Bronchial epithelial cell (primary cell): ENCODE results near the gene GRK5. TPM values are rescaled to one million over a fixed set of nuclear protein-coding genes. Genes with fewer than 3 reads are reported as not detected.
"Not testable (repeated sequence)": the region's sequence is repeated elsewhere in the genome, so short reads cannot be mapped to it uniquely, and the experiment has no call there.

Experiments used
- DNase-seq: peaks from one replicate; pipeline ENCODE4 v3.0.0-alpha.2; 2010; ENCODE audit warnings: low read depth
- FAIRE-seq: peaks from 2 replicates; lab custom pipeline; 2011; peaks lifted over from hg19 to GRCh38; lab: Jason Lieb, UNC
- H3K27me3 ChIP-seq: 2 replicates; pipeline ENCODE4 v1.5.1; 2011; ENCODE audit warnings: low read length; ENCODE audit not compliant: control insufficient read depth, insufficient read depth
- H3K36me3 ChIP-seq: 2 replicates; pipeline ENCODE4 v1.5.1; 2011; ENCODE audit warnings: low read length; ENCODE audit not compliant: control insufficient read depth, insufficient read depth
- H3K4me3 ChIP-seq: 2 replicates; pipeline ENCODE4 v1.5.1; 2011; ENCODE audit warnings: mild to moderate bottlenecking, low read depth, low read length, control low read depth
- total RNA-seq: library from RNA; depleted of rRNA; stranded (reverse); fragments of >200 nt; gene quantifications from 2 replicates; pipeline ENCODE4 v1.2.1, GENCODE V29; 2014
- TF ChIP-seq, protein P1 (sequence below): IDR thresholded peaks from 2 replicates; pipeline ENCODE4 v1.5.1; 2011; ENCODE audit warnings: mild to moderate bottlenecking, moderate library complexity, low read length, control low read depth, inconsistent platforms; ENCODE audit not compliant: insufficient read depth, severe bottlenecking

GRK5 gene
- total RNA-seq, 1 donor from 2014 or later: 2.4 TPM

GRCh38 chr10:119238577-119238976, 31.2 kb downstream of the GRK5 start:
- DNase-seq: no peak
- H3K27me3 ChIP-seq: no peaks in the 10 kb centered on the region
- no peak overlapping the region for H3K4me3 ChIP-seq
- TF ChIP-seq, protein P1, sequence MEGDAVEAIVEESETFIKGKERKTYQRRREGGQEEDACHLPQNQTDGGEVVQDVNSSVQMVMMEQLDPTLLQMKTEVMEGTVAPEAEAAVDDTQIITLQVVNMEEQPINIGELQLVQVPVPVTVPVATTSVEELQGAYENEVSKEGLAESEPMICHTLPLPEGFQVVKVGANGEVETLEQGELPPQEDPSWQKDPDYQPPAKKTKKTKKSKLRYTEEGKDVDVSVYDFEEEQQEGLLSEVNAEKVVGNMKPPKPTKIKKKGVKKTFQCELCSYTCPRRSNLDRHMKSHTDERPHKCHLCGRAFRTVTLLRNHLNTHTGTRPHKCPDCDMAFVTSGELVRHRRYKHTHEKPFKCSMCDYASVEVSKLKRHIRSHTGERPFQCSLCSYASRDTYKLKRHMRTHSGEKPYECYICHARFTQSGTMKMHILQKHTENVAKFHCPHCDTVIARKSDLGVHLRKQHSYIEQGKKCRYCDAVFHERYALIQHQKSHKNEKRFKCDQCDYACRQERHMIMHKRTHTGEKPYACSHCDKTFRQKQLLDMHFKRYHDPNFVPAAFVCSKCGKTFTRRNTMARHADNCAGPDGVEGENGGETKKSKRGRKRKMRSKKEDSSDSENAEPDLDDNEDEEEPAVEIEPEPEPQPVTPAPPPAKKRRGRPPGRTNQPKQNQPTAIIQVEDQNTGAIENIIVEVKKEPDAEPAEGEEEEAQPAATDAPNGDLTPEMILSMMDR: no peak
- H3K36me3 ChIP-seq: no peaks in the 10 kb centered on the region
- no peak for FAIRE-seq

DNA sequence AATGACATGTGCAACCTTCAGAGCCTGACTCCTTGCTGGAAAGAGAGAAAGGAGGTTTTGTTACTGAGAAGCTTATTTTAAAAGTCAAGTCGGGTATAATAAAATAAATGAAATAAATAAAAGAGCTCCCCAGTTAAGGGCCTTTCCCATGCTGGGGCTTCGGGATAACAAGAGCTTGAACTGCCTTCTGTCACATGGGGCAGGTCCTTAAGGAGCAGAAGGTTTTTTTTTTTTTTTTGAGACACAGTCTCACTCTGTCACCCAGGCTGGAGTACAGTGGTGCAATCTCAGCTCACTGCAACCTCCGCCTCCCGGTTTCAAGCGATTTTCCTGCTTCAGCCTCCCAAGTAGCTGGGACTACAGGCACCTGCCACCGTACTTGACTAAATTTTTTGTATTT, 31.6 kb downstream of the GRK5 start:
- not testable (repeated sequence) for H3K27me3 ChIP-seq, H3K36me3 ChIP-seq, DNase-seq, H3K4me3 ChIP-seq, FAIRE-seq

DNA sequence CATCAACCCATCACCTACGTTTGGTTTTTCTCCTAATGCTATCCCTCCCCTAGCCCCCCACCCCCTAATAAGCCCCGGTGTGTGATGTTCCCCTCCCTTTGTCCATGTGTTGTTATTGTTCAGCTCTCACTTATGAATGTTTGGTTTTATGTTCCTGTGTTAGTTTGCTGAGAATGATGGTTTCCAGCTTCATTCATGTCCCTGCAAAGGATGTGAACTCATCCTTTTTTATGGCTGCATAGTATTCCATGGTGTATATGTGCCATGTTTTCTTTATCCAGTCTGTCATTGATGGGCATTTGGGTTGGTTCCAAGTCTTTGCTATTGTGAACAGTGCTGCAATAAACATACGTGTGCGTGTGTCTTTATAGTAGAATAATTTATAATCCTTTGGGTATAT, 32.3 kb downstream of the GRK5 start:
- H3K27me3 ChIP-seq, H3K4me3 ChIP-seq, FAIRE-seq, DNase-seq, H3K36me3 ChIP-seq: not testable (repeated sequence)

DNA sequence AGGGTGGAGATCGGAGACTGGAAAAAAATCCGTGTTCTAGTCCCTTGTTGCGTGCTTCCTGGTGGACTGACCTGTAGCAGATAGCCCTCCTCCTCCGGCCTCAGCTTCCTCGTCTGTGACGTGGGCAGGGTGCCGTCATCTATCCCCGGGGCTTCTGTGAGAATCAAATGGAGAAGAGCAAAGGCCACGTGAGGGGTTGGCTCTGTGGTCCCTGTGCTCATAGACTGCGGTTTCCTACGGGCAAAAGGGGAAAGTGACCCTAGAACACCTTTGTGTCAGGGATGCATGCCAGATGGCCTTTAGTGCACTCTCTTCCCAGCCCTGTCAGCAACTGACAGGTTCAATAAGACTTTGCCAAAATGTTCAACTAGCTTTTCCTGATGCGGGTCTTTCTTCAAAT, 33.7 kb downstream of the GRK5 start:
- DNase-seq (no peak), FAIRE-seq (no peak)
- Histone ChIP-seq H3K4me3 (no peak overlapping the region), H3K27me3 (no peaks in the 10 kb centered on the region), H3K36me3 (no peaks in the 10 kb centered on the region)
- TF ChIP-seq, protein P1: no peak

DNA sequence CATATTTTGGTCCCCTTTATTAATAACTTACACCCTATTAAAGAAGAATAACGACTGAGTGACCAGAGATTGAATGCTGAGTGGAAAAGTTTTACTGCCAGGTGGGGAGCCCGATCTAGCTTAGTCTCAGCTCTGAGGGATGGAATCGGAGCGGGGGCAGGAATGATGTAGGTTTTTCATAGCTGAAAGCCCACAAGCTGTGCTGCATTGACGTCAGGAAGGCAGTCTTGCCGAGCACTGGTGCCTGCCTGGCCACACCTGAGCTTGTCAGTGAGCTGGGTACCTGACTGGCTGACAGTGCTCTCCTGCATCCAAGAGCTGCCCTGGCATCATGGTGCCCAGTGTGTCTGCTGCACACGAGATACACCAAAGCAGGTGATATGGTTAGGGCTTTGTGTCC, 34.8 kb downstream of the GRK5 start:
- Histone ChIP-seq H3K4me3 (no peak overlapping the region), H3K27me3 (no peaks in the 10 kb centered on the region), H3K36me3 (no peaks in the 10 kb centered on the region)
- TF ChIP-seq, protein P1: no peak
- FAIRE-seq (peak; percentile 43), DNase-seq (no peak)

DNA sequence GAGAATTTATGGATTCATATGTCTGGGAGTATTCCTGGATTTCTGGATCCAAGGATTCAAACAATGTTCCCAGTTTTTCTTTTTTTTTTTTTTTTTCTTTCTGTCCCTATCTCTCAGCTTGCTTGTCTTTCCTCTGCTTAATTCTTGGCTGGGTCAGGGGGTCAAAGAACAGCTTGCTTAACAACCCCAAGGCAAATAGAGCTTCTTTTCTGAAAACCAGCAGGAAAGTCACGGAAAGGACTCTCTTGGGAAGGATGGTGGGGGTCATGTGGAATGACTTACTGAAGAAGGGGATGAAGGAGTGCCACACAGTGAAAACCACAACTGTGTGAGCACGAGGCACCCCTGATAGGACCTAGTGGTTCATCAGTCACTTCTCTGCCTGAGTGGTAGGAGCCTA, 36.1 kb downstream of the GRK5 start:
- TF ChIP-seq, protein P1: no peak
- Histone ChIP-seq H3K4me3 (no peak overlapping the region), H3K27me3 (no peaks in the 10 kb centered on the region), H3K36me3 (no peaks in the 10 kb centered on the region)
- DNase-seq (no peak), FAIRE-seq (no peak)

- Histone ChIP-seq H3K36me3 (no peaks in the 10 kb centered on the region), H3K27me3 (no peaks in the 10 kb centered on the region), H3K4me3 (no peak overlapping the region)
- TF ChIP-seq, protein P1: no peak
- FAIRE-seq (no peak), DNase-seq (no peak)
These were observed 36.6 kb downstream of the GRK5 start for GRCh38 chr10:119243967-119244366.
